RWPE1 (cell line): ENCODE data around the gene PES1.
A peak's percentile ranks its signal among the peaks of the same experiment; 100 is the strongest.

Source experiments
- CTCF ChIA-PET: fragments of 350-600 bp; sonication (Branson Sonifier 250); formaldehyde crosslinking; extraction: SDS; loops from one replicate; lab custom pipeline; 2021; lab: Yijun Ruan, JAX
- POLR2A ChIA-PET: fragments of 400-600 bp; formaldehyde crosslinking; extraction: SDS; loops from one replicate; lab custom pipeline; 2020; ENCODE audit warnings: antibody characterized with exemption; ENCODE audit not compliant: low non-redundant PET; lab: Yijun Ruan, JAX
- DNase-seq: peaks from one replicate; pipeline ENCODE4 v3.0.0; 2012; ENCODE audit warnings: low spot score
- H3K27ac ChIP-seq: fragments of 450-650 bp; 2 replicates; pipeline ENCODE4 v1.5.1; 2017
- CTCF ChIP-seq: fragments of 450-650 bp; conservative IDR thresholded peaks from 2 replicates; pipeline ENCODE4 v1.5.1; 2017; ENCODE audit warnings: low read depth, mild to moderate bottlenecking

Gene PES1

GRCh38 chr22:30591588-30592359 is at the start of gene PES1:
TSS of gene PES1 (minus strand) at chr22:30591910. CDS start at chr22:30591833, 77 bp downstream.
- H3K27ac ChIP-seq, result peak within 1 kb of the TSS; percentile 75
- CTCF ChIA-PET, result interaction anchor here (1.1 kb wide), 1 partner anchor 43 kb away, joined by 3 read pairs; no protein-coding TSS in a partner anchor
- peak; percentile 94 for DNase-seq
- POLR2A ChIA-PET, result no interaction called here
- TF ChIP-seq CTCF, result no peak

- CTCF ChIA-PET, result no interaction called here
- POLR2A ChIA-PET, result no interaction called here
- no peak for DNase-seq
- H3K27ac ChIP-seq, result no peak overlapping the region
- TF ChIP-seq CTCF, result no peak
Measured at GRCh38 chr22:30640839-30641430, 49.2 kb upstream of the PES1 start.

- TF ChIP-seq CTCF, result no peak
- ChIA-PET POLR2A (no interaction called here), CTCF (no interaction called here)
- no peak for DNase-seq
- H3K27ac ChIP-seq, result no peak overlapping the region
Measured at GRCh38 chr22:30640361-30640760, 48.7 kb upstream of the PES1 start.

GRCh38 chr22:30637701-30638114 is 46.0 kb upstream of the PES1 start:
- DNase-seq, result no peak
- no peak overlapping the region for H3K27ac ChIP-seq
- no peak for TF ChIP-seq CTCF
- ChIA-PET POLR2A (no interaction called here), CTCF (no interaction called here)

- H3K27ac ChIP-seq, result peak overlapping the region; percentile 85
- no peak for TF ChIP-seq CTCF
- ChIA-PET CTCF (interaction anchor here (1.0 to 4.0 kb wide), 2 partner anchors 13 to 119 kb away, joined by 4 to 33 read pairs; no protein-coding TSS in a partner anchor), POLR2A (no interaction called here)
- no peak for DNase-seq
Measured at GRCh38 chr22:30636226-30637077, 44.7 kb upstream of the PES1 start.
